OCI-LY1 (cell line): Measurements from ENCODE around the gene PLA2G3.

Experiments used
- EZH2 ChIP-seq: fragments of 200-600 bp; sonication (generic), shearing (Covaris generic); IDR thresholded peaks from 2 replicates; pipeline ENCODE4 v1.8.0; 2017; ENCODE audit warnings: borderline replicate concordance, mixed run types, mild to moderate bottlenecking, antibody characterized with exemption, low read length, moderate library complexity, mixed read lengths
- TF ChIP-seq, protein P1 (sequence below): fragments of 200-600 bp; sonication (generic), shearing (Covaris generic); IDR thresholded peaks from 2 replicates; pipeline ENCODE4 v1.5.1; 2017; ENCODE audit warnings: mild to moderate bottlenecking, antibody characterized with exemption, low read length, moderate library complexity, mixed read lengths

DNA sequence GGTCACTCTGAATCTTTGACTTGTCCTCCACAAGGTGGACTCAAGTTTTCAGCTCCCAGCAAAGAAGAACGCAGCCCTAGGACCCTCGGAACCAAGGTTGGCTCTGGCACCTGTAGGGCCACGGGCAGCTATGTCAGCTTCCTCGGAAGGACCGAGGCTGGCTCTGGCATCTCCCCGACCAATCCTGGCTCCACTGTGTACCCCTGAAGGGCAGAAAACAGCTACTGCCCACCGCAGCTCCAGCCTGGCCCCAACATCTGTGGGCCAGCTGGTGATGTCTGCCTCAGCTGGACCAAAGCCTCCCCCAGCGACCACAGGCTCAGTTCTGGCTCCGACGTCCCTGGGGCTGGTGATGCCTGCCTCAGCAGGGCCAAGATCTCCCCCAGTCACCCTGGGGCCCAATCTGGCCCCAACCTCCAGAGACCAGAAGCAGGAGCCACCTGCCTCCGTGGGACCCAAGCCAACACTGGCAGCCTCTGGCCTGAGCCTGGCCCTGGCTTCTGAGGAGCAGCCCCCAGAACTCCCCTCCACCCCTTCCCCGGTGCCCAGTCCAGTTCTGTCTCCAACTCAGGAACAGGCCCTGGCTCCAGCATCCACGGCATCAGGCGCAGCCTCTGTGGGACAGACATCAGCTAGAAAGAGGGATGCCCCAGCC lies 15.4 kb downstream of the PLA2G3 start:
- TF ChIP-seq, protein P1, sequence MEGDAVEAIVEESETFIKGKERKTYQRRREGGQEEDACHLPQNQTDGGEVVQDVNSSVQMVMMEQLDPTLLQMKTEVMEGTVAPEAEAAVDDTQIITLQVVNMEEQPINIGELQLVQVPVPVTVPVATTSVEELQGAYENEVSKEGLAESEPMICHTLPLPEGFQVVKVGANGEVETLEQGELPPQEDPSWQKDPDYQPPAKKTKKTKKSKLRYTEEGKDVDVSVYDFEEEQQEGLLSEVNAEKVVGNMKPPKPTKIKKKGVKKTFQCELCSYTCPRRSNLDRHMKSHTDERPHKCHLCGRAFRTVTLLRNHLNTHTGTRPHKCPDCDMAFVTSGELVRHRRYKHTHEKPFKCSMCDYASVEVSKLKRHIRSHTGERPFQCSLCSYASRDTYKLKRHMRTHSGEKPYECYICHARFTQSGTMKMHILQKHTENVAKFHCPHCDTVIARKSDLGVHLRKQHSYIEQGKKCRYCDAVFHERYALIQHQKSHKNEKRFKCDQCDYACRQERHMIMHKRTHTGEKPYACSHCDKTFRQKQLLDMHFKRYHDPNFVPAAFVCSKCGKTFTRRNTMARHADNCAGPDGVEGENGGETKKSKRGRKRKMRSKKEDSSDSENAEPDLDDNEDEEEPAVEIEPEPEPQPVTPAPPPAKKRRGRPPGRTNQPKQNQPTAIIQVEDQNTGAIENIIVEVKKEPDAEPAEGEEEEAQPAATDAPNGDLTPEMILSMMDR = no peak
- TF ChIP-seq EZH2 = no peak
